Stimulated activated CD8-positive, alpha-beta memory T cell treated with anti-CD3 and anti-CD28 coated beads, Interleukin-7, amount 100 ng/mL, for 1 hour (primary cell): Measurements from ENCODE around the gene TMEM121.
"Not testable (repeated sequence)": the region's sequence is repeated elsewhere in the genome, so short reads cannot be mapped to it uniquely, and the experiment has no call there.

Experiments used
- DNase-seq, 2 donors: peaks; one replicate each; pipeline ENCODE4 v3.0.0-alpha.2; 2020; ENCODE audit warnings: low read depth in 2 of 2

Gene TMEM121

DNA sequence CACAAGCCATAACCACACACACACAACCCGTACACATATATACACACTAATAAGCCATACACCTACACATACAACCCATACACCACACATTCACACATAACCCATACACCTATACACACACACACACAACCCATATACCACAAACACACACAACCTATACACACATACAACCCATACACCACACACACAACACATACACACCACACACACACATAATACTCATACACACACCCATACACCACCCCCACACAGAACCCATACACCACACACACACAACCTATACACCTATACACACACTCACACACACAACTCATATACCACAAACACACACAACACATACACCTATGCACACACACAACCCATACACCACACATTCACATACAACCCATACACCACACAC, 44.1 kb downstream of the TMEM121 start:
- no peak for DNase-seq

DNA sequence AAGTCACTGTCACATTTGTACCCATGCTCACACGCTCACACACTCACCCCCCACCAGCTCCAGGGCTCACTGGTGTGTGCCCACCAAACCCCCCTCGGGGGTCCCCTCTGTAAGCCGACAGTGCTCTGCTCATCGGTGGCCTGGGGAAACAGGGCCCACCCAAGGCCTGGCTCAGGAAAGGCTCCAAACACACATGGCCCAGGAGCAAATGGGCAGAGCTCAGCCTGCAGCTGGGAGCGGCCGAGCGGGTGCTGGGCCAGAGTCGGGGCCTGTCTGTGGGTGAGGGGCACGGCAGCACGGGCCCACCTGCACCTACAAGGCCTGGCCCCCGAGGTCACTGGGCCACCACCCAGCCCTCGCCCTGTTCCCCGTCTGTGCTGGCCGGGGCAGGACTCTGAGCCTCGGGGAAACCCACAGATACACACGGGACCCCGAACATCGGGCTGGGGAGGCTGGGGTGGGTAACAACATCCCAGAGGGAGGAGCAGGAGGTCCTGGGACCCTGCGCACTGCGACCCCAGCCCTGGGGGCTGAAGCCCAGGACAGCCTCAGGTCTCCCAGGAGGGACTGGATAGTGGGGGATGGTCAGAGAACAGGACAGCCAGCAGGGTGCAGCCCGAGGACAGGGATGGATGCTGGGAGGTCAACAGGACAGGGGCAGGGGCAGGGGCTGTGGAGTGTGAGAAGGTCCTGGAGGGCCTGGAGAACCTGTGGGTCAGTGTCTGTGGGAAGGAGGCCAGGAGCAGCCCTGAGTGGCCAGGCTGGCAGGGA, 45.0 kb downstream of the TMEM121 start:
- DNase-seq: not testable (repeated sequence)

DNA sequence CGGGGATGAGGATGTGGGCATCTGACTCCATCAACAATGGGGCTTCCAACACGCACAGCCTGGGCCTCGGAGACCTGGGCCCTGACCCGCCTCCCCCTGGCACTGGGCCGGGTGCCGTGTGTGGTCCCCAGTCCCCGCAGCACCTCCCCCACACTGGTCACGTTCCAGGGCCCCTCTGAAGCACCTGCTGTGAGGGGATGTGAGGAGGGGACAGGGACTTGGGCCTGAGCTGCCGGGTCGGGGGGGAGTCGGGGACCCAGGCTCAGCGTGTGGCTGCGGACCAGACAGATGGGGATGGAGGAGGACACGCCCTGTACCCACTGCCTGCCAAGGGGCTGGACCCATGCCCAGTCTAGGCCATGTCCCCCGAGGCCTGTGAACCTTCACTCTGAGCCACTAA, 45.7 kb downstream of the TMEM121 start:
- DNase-seq: not testable (repeated sequence)

DNA sequence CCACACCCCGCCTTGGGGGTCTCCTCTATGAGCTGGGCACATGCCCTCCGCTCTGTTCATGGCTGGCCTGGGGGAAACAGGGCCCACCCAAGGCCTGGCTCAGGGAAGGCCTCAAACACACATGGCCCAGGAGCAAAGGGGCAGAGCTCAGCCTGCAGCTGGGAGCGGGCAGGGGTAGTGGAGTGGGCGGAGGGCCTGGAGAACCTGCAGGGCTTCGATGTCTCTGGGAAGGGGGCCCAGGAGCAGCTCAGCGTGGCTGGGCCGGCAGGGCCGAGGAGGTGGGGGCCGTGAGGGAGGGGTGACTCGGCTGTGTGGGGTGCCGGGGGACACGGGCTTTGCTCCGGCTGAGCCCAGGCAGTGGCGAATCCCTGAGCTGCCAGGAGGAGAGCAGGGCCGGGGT, 47.5 kb downstream of the TMEM121 start:
- DNase-seq: not testable (repeated sequence)

DNA sequence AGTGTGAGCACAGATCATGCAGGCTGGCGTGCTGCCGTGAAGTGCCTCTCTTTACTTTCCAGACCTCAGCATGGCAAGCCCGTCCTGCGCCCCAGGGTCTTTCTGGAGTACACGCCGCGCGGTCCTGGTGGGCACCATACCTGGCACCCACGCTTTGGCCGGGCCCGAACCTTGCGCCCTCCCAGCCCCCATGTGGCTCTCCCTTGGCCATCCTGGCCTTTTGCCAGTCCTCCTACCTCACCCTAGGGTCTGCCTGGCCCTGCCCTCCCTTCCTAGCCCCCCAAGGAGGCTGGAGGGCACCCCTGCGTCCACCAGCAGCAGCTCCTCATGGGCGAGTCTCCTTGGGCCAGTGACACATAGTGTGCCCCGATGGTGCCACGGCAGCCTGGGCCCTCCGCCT, 48.0 kb downstream of the TMEM121 start:
- DNase-seq: not testable (repeated sequence)

DNA sequence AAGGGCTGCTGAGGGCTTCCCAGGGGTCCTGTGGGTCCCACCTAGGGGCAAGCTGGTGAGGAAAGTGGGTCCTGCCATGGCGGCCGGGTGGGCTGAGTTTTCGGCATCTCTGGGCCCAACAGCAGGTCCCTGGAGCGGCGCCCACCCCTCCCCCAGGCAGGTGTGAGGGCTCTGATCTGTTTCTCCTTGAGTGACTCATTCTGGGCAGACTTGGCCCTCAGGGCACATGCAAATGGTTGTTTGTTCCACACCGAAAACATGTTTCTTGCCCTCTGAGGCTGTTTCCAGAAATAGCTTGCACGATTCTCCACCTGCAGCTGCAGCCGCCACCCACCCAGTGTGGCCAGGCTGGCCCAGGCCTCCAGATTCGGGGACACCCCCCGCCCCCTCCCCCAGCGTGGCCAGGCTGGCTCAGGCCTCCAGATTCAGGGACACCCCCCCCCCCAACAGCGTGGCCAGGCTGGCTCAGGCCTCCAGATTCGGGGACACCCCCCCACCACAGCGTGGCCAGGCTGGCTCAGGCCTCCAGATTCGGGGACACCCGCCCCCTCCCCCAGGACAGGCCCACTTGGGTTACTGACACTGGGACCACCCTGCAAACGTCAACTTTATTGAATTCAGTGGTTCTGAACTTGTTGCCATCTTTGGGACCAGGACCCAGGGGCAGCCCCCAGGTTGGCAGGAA, 48.8 kb downstream of the TMEM121 start:
- DNase-seq: not testable (repeated sequence)

DNA sequence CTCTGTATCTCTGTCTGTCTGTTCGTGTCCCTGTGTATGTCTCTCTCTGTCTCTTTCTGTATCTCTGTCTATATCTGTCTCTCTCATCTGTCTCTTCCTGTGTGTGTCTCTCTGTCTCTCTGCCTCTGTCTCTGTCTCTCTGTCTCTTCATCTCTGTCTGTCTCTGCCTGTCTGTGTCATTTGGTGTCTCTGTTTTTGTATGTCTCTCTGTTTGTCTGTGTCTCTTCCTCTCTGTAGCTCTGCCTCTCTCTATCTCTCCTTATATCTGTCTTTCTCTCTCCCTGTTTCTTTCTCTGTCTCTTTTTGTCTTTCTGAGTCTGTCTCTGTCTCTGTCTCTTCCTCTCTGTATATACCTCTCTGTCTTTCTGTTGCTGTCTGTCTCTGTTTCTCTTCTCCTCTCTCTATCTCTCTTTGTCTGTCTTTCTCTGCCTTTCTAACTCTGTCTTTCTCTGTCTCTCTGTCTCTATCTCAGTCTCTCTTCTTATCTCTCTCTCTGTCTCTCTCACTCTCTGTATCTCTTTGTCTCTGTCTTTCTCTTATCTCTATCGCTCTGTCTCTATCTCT, 50.2 kb downstream of the TMEM121 start:
- DNase-seq: no peak

DNA sequence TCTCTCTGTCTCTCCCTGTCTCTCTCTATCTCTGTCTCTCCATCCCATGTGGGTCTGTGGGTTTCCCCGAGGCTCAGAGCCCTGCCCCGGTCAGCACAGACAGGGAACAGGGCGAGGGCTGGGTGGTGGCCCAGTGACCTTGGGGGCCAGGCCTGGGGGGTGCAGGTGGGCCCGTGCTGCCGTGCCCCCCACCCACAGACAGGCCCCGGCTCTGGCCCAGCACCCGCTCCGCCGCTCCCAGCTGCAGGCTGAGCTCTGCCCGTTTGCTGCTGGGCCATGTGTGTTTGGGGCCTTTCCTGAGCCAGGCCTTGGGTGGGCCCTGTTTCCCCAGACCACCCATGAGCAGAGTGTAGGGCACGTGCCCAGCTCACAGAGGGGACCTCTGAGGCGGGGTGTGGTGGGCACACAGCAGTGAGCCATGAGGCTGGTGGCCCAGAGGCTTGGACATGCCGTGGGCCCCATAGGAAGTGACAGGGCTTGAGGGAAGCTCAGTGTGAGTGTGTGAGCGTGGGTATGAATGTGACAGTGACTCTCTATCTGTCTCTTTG, 51.0 kb downstream of the TMEM121 start:
- no peak for DNase-seq

DNA sequence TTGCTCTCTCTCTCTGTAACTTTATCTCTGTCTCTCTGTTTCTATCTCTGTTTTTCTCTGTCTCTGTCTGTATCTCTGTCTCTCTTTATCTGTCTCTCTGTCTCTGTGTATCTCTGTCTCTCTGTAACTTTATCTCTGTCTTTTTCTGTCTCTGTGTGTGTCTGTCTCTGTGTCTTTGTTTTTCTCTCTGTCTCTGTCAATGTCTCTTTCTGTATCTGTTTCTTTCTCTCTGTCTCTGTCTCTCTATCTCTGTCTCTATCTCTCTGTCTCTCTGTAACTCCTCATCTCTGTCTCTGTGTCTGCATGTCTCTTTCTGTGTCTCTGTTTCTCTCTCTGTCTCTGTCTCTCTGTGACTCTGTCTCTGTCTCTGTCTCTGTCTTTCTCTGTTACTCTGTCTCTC, 51.7 kb downstream of the TMEM121 start:
- DNase-seq: no peak

DNA sequence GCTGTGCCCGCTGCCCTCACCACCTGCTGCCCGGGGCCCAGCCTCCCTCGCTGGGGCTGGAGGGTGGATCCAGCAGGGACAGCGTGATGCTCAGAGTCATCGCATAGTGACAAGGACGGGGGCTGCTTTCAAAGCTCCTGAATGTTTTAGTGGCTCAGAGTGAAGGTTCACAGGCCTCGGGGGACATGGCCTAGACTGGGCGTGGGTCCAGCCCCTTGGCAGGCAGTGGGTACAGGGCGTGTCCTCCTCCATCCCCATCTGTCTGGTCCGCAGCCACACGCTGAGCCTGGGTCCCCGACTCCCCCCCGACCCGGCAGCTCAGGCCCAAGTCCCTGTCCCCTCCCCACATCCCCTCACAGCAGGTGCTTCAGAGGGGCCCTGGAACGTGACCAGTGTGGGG, 52.8 kb downstream of the TMEM121 start:
- not testable (repeated sequence) for DNase-seq
